Vagina (tissue), 2 donors: ENCODE results near the gene PARP4. TPM values are rescaled to one million over a fixed set of nuclear protein-coding genes. Genes with fewer than 3 reads are reported as not detected.
"Not testable (repeated sequence)": the region's sequence is repeated elsewhere in the genome, so short reads cannot be mapped to it uniquely, and the experiment has no call there.

Experiments used
- DNase-seq, 2 donors: peaks; one replicate each; pipeline ENCODE4 v3.0.0-alpha.2; 2017; ENCODE audit errors: extremely low spot score in 2 of 2
- H3K27ac ChIP-seq: fragments of 200-600 bp; sonication (generic); one replicate; pipeline ENCODE4 v1.5.1; 2019
- H3K27me3 ChIP-seq: fragments of 200-600 bp; sonication (generic); one replicate; pipeline ENCODE4 v1.5.1; 2019
- H3K36me3 ChIP-seq, 2 donors: fragments of 200-600 bp; sonication (generic); one replicate each; pipeline ENCODE4 v1.5.1; 2017 to 2019
- H3K4me1 ChIP-seq: fragments of 200-600 bp; sonication (generic); one replicate; pipeline ENCODE4 v1.5.1; 2019
- H3K4me3 ChIP-seq, 2 donors: fragments of 200-600 bp; sonication (generic); 1 replicate in 1 of 2; 2 replicates in 1 of 2; pipeline ENCODE4 v1.5.1; 2016 to 2019
- H3K9me3 ChIP-seq: fragments of 200-600 bp; sonication (generic); one replicate; pipeline ENCODE4 v1.5.1; 2019
- CTCF ChIP-seq, 3 experiments: fragments of 450-650 bp in 2 of 3; fragments of 200-600 bp in 1 of 3; sonication (generic) in 1 of 3; IDR thresholded peaks; one replicate each; pipeline ENCODE4 v1.5.1; 2017 to 2019; ENCODE audit warnings: antibody characterized with exemption in 3 of 3, mild to moderate bottlenecking in 2 of 3, moderate library complexity in 2 of 3
- POLR2A ChIP-seq, 2 donors: fragments of 450-650 bp; IDR thresholded peaks; one replicate each; pipeline ENCODE4 v1.6.1; 2017; ENCODE audit warnings: antibody characterized with exemption in 2 of 2, mild to moderate bottlenecking in 2 of 2, moderate library complexity in 2 of 2
- POLR2AphosphoS5 ChIP-seq, 2 donors: sonication (generic); formaldehyde crosslinking; IDR thresholded peaks; one replicate each; pipeline ENCODE4 v1.9.0; 2017; ENCODE audit warnings: antibody characterized with exemption in 2 of 2, mild to moderate bottlenecking in 2 of 2, low read depth in 1 of 2; ENCODE audit not compliant: insufficient read depth in 1 of 2
- intact Hi-C: fragments of 100-400 bp; cut with DNase I; formaldehyde crosslinking; loops from one replicate; pipeline ENCODE4 v1.15.1; 2023
- total RNA-seq: library from RNA; depleted of rRNA; stranded (reverse); fragments of >200 nt; gene quantifications from one replicate; pipeline ENCODE4 v1.2.3, GENCODE V29; 2016

PARP4 gene
- total RNA-seq, 1 donor from 2014 or later = 47.4 TPM

GRCh38 chr13:24458736-24459135, 53.8 kb downstream of the PARP4 start:
- Histone ChIP-seq H3K9me3 (no peaks in the 10 kb centered on the region), H3K4me1 (peaks cover 10% of the 10 kb centered on the region), H3K27ac (no peak overlapping the region), H3K4me3 (no peak overlapping the region), H3K36me3 (peaks cover 0 to 44% of the 10 kb centered on the region in 2 donors), H3K27me3 (no peaks in the 10 kb centered on the region)
- no peak for TF ChIP-seq POLR2A (IDR thresholded peaks at IDR 0.05)
- TF ChIP-seq POLR2AphosphoS5 (IDR thresholded peaks at IDR 0.05; ENCODE audit: insufficient read depth in 1 of 2, low read depth in 1 of 2) = no peak
- TF ChIP-seq CTCF (IDR thresholded peaks at IDR 0.05) = no peak
- intact Hi-C loops = no loop called here
- DNase-seq = no peak

- no peak overlapping the region for H3K4me3 ChIP-seq
- TF ChIP-seq POLR2AphosphoS5 (IDR thresholded peaks at IDR 0.05; ENCODE audit: insufficient read depth in 1 of 2, low read depth in 1 of 2) (no peak), CTCF (IDR thresholded peaks at IDR 0.05) (no peak), POLR2A (IDR thresholded peaks at IDR 0.05) (no peak)
- no peak for DNase-seq
- peaks cover 10% of the 10 kb centered on the region for H3K4me1 ChIP-seq
- H3K9me3 ChIP-seq = no peaks in the 10 kb centered on the region
- H3K27ac ChIP-seq = no peak overlapping the region
- intact Hi-C loops = no loop called here
- H3K36me3 ChIP-seq = peaks cover 0 to 54% of the 10 kb centered on the region in 2 donors
- no peaks in the 10 kb centered on the region for H3K27me3 ChIP-seq
Observed at GRCh38 chr13:24456396-24456795, 56.2 kb downstream of the PARP4 start.

- TF ChIP-seq POLR2A (IDR thresholded peaks at IDR 0.05) = no peak
- no peak for TF ChIP-seq POLR2AphosphoS5 (IDR thresholded peaks at IDR 0.05; ENCODE audit: insufficient read depth in 1 of 2, low read depth in 1 of 2)
- TF ChIP-seq CTCF (IDR thresholded peaks at IDR 0.05) = no peak
- H3K9me3 ChIP-seq = no peaks in the 10 kb centered on the region
- no peak for DNase-seq
- intact Hi-C loops = no loop called here
- H3K4me1 ChIP-seq = no peaks in the 10 kb centered on the region
- H3K27me3 ChIP-seq = no peaks in the 10 kb centered on the region
- H3K27ac ChIP-seq = no peak overlapping the region
- H3K4me3 ChIP-seq = no peak overlapping the region
- peaks cover 0 to 50% of the 10 kb centered on the region in 2 donors for H3K36me3 ChIP-seq
Observed at GRCh38 chr13:24454056-24454455, 58.5 kb downstream of the PARP4 start.

GRCh38 chr13:24452044-24452443, 60.5 kb downstream of the PARP4 start:
- no peak for TF ChIP-seq POLR2AphosphoS5 (IDR thresholded peaks at IDR 0.05; ENCODE audit: insufficient read depth in 1 of 2, low read depth in 1 of 2)
- TF ChIP-seq POLR2A (IDR thresholded peaks at IDR 0.05) = no peak
- TF ChIP-seq CTCF (IDR thresholded peaks at IDR 0.05) = no peak
- H3K4me3 ChIP-seq = no peak overlapping the region
- no peaks in the 10 kb centered on the region for H3K9me3 ChIP-seq
- no peak for DNase-seq
- H3K4me1 ChIP-seq = no peaks in the 10 kb centered on the region
- intact Hi-C loops = no loop called here
- H3K27ac ChIP-seq = no peak overlapping the region
- peaks cover 0 to 58% of the 10 kb centered on the region in 2 donors for H3K36me3 ChIP-seq
- H3K27me3 ChIP-seq = no peaks in the 10 kb centered on the region

- TF ChIP-seq POLR2AphosphoS5 (IDR thresholded peaks at IDR 0.05; ENCODE audit: insufficient read depth in 1 of 2, low read depth in 1 of 2) (no peak), CTCF (IDR thresholded peaks at IDR 0.05) (no peak), POLR2A (IDR thresholded peaks at IDR 0.05) (no peak)
- intact Hi-C loops = no loop called here
- Histone ChIP-seq H3K27me3 (no peaks in the 10 kb centered on the region), H3K4me3 (no peak overlapping the region), H3K27ac (no peak overlapping the region), H3K4me1 (no peaks in the 10 kb centered on the region), H3K9me3 (no peaks in the 10 kb centered on the region), H3K36me3 (peaks cover 0 to 54% of the 10 kb centered on the region in 2 donors)
- DNase-seq = no peak
Observed at GRCh38 chr13:24450530-24450929, 62.0 kb downstream of the PARP4 start.

GRCh38 chr13:24444851-24445250, 67.7 kb downstream of the PARP4 start:
- DNase-seq, H3K9me3 ChIP-seq, H3K27me3 ChIP-seq, H3K4me1 ChIP-seq, H3K4me3 ChIP-seq, H3K27ac ChIP-seq, intact Hi-C loops: not testable (repeated sequence)
- peaks cover 0 to 57% of the 10 kb centered on the region in 2 donors for H3K36me3 ChIP-seq
